KG1 (cell line): ENCODE measurements around the gene APIP.

Experiments
- DNase-seq: peaks from one replicate; lab custom pipeline; 2025; lab: John Stamatoyannopoulos, UW

Gene APIP

GRCh38 chr11:34840736-34841386 lies 75.3 kb downstream of the APIP start:
- peak; percentile 13 for DNase-seq

- DNase-seq, result no peak
Measured at GRCh38 chr11:34839969-34840368, 76.2 kb downstream of the APIP start.

GRCh38 chr11:34836958-34837856 lies 79.0 kb downstream of the APIP start:
- no peak for DNase-seq

- no peak for DNase-seq
Measured at GRCh38 chr11:34833602-34834001, 82.6 kb downstream of the APIP start.
